Upper lobe of right lung (tissue), 1 donor: ENCODE measurements around the gene NMT1. TPM values are rescaled to one million over a fixed set of nuclear protein-coding genes. Genes with fewer than 3 reads are reported as not detected.

ENCODE experiments used
- ATAC-seq: fragments of 200-7000 bp; cut with Tn5 transposase; one replicate; pipeline ENCODE4 v1.9.1; 2020; ENCODE audit warnings: mild to moderate bottlenecking, moderate library complexity
- DNase-seq: peaks from one replicate; pipeline ENCODE4 v3.0.0-alpha.2; 2020
- H3K27ac ChIP-seq: fragments of 200-600 bp; one replicate; pipeline ENCODE4 v1.8.0; 2022
- H3K27me3 ChIP-seq: fragments of 200-600 bp; one replicate; pipeline ENCODE4 v1.8.0; 2022; ENCODE audit warnings: mild to moderate bottlenecking
- H3K36me3 ChIP-seq: fragments of 200-600 bp; one replicate; pipeline ENCODE4 v1.8.0; 2022
- H3K4me1 ChIP-seq: fragments of 200-600 bp; one replicate; pipeline ENCODE4 v1.8.0; 2022
- H3K4me3 ChIP-seq: fragments of 200-600 bp; one replicate; pipeline ENCODE4 v1.8.0; 2022; ENCODE audit warnings: mild to moderate bottlenecking
- H3K9me3 ChIP-seq: fragments of 200-600 bp; one replicate; pipeline ENCODE4 v1.8.0; 2022
- CTCF ChIP-seq: fragments of 200-600 bp; IDR thresholded peaks from one replicate; pipeline ENCODE4 v1.8.0; 2022; ENCODE audit warnings: antibody characterized with exemption
- intact Hi-C: fragments of 100-400 bp; cut with DNase I; formaldehyde crosslinking; loops from one replicate; pipeline ENCODE4 v1.11.0; 2022
- total RNA-seq: library from RNA; stranded (reverse); fragmentation: NEBNext Ultra II Directional; extraction: Animal tissue kit (Norgen Biotek cat#: 25700); gene quantifications from one replicate; pipeline ENCODE4 v1.2.1, GENCODE V29; 2021
- donor health status: DM: no; HTN: yes; CAD: no; lungs with severe emphysema.

NMT1 gene
- total RNA-seq, 1 donor from 2014 or later = 107 TPM

GRCh38 chr17:45022655-45023339 lies 38.3 kb upstream of the NMT1 start:
- DNase-seq (no peak), ATAC-seq (no peak)
- no peaks in the 10 kb centered on the region for H3K9me3 ChIP-seq
- H3K4me1 ChIP-seq = peaks cover 20% of the 10 kb centered on the region
- peaks cover 9% of the 10 kb centered on the region for H3K27me3 ChIP-seq
- H3K36me3 ChIP-seq = no peaks in the 10 kb centered on the region
- no peak overlapping the region for H3K27ac ChIP-seq
- intact Hi-C loops = loop anchor here (5.0 kb wide), 1 partner anchor 105 kb away; the partner anchor contains the start of gene GFAP
- no peak for TF ChIP-seq CTCF
- no peak overlapping the region for H3K4me3 ChIP-seq

GRCh38 chr17:45029096-45029495 lies 32.0 kb upstream of the NMT1 start:
- intact Hi-C loops = no loop called here

DNA sequence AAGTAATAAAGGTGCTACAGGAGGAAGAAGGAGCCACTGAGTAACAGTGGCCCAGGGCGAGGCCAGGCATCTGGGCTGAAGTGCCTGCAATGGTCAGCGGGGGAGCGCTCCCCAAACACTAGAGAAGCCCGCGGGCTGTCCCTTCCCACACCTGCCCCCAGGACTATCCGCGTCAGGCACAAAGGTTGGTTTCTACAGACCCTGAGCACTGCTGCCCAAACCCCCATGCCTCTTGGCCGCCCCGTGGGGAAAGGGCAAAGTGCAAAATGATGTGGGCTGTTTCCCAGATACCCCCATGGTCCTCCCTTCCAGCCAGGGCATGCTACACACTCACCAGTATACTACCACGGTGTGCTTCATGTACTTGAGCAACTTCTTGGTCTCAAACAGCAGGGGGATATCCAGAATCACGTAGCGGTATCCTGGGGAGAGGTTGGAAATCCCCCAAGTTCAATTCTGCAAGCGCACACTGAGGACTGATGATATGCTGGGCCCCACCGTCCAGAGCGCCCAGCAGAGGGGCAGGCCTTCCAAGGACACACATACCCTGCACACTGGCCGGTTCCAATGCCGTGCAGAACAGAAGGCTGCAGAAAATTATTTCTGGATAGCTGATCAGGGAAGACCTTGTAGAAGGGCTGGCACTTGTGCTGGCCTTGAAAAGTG lies 31.2 kb upstream of the NMT1 start:
- ATAC-seq = no peak
- Histone ChIP-seq H3K9me3 (no peaks in the 10 kb centered on the region), H3K27me3 (no peaks in the 10 kb centered on the region), H3K36me3 (peaks cover 48% of the 10 kb centered on the region), H3K27ac (no peak overlapping the region), H3K4me3 (no peak overlapping the region), H3K4me1 (no peaks in the 10 kb centered on the region)
- TF ChIP-seq CTCF = no peak
- DNase-seq = no peak
- intact Hi-C loops = no loop called here

More at GRCh38 chr17:45029096-45029495, 32.0 kb upstream of the NMT1 start:
- H3K27ac ChIP-seq = no peak overlapping the region
- no peaks in the 10 kb centered on the region for H3K9me3 ChIP-seq
- H3K27me3 ChIP-seq = no peaks in the 10 kb centered on the region
- no peak overlapping the region for H3K4me3 ChIP-seq
- H3K4me1 ChIP-seq = no peaks in the 10 kb centered on the region
- no peak for TF ChIP-seq CTCF
- peaks cover 45% of the 10 kb centered on the region for H3K36me3 ChIP-seq
- no peak for ATAC-seq
- DNase-seq = no peak

- TF ChIP-seq CTCF = no peak
- DNase-seq (no peak), ATAC-seq (no peak)
- H3K9me3 ChIP-seq = no peaks in the 10 kb centered on the region
- no peaks in the 10 kb centered on the region for H3K27me3 ChIP-seq
- intact Hi-C loops = no loop called here
- H3K4me3 ChIP-seq = no peak overlapping the region
- peaks cover 48% of the 10 kb centered on the region for H3K36me3 ChIP-seq
- H3K4me1 ChIP-seq = no peaks in the 10 kb centered on the region
- no peak overlapping the region for H3K27ac ChIP-seq
Measured at GRCh38 chr17:45030733-45031132, 30.4 kb upstream of the NMT1 start.

DNA sequence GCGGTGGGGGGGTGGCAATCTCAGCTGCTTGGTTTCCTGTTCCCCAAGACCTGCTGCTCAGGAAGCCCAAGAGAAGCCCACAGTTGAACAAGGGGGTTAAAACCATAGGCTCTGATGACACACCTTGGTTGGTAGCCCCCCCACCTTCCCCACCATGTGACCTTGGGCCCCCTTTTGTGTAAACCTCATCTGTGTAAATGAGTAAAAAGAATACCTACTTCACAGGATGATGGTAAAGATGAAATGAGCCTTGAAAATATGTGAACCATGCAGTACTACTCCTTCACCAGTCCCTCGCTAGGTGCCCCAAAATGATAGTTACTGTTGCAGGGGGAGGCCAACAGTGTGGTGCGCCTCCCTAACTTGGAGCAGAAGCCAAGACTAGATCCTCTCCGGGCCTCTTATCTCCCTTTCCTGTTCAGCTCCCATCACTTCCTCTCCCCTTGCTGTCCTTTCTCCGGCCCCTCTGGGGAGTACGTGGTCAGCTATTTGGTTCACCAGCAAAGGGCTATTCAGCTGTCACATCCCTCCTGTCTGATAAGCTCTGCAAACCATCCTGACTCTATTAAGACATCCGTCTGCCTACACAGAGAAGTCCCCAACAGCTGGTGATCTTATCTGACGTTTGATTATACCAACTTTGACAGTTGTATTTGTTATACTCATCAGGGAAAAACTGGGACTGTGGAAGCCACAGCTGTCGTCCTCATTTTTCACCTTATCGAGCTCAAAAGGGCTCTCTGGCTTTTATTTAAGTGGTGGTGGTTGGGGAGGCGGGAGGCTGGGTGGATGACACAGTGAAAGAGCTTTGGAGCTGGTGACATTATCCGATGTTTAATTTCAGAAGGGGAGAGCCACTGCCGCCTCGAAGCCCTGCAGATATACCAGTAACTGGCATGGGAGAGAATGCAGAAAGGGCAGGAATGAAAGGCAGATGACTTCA lies 29.6 kb upstream of the NMT1 start:
- intact Hi-C loops = no loop called here
- TF ChIP-seq CTCF = no peak
- no peaks in the 10 kb centered on the region for H3K4me1 ChIP-seq
- H3K4me3 ChIP-seq = no peak overlapping the region
- H3K36me3 ChIP-seq = peaks cover 48% of the 10 kb centered on the region
- no peak overlapping the region for H3K27ac ChIP-seq
- DNase-seq (no peak), ATAC-seq (no peak)
- no peaks in the 10 kb centered on the region for H3K9me3 ChIP-seq
- no peaks in the 10 kb centered on the region for H3K27me3 ChIP-seq
